ENCODE results near the gene OGFR. TPM values are rescaled to one million over a fixed set of nuclear protein-coding genes. Genes with fewer than 3 reads are reported as not detected.

The OGFR gene
- total RNA-seq, 1 experiment from 2014 or later: 47.3 TPM

DNA sequence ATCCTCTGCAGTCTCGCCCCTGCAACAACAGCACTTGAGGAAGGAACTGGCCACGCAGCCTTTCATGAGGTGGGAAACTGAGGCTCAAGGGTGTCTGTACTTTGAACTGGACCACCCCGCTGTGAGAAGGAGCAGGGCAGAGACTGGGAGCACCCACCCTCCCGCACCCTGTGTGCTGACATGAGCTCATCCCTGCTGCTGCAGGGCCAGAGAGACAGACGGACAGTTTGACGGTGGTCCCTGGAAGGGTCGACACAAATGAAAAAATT is 25.3 kb upstream of the OGFR start:
- ATAC-seq: no peak
- intact Hi-C loops (cut with micrococcal nuclease; ENCODE audit: unreplicated experiment) (no loop called here), in situ Hi-C loops (cut with HindIII; ENCODE audit: low pct_unique_long_range_greater_than_20kb, low sequenced_read_pairs) (no loop called here)
- BruUV-seq (replicated peaks): no TSS peak
- Histone ChIP-seq H3K27me3 (ENCODE audit: control insufficient read depth, insufficient read depth, low read length) (no peaks in the 10 kb centered on the region), H3K9me3 (ENCODE audit: control insufficient read depth, insufficient read depth, low read depth, low read length) (no peaks in the 10 kb centered on the region), H3K27ac (ENCODE audit: low read length) (no peak overlapping the region), H3K4me3 (ENCODE audit: low read depth in 2 of 2, low read length in 2 of 2) (no peak overlapping the region), H3K4me1 (ENCODE audit: control insufficient read depth, insufficient read depth, low read length) (no peaks in the 10 kb centered on the region; the same call in 1 of the 2 replicates), H3K36me3 (ENCODE audit: control insufficient read depth, insufficient read depth, low read length) (no peaks in the 10 kb centered on the region; the same call in 1 of the 2 replicates)
- DNase-seq (ENCODE audit: low read depth, low spot score): no peak
- TF ChIP-seq, protein P1, sequence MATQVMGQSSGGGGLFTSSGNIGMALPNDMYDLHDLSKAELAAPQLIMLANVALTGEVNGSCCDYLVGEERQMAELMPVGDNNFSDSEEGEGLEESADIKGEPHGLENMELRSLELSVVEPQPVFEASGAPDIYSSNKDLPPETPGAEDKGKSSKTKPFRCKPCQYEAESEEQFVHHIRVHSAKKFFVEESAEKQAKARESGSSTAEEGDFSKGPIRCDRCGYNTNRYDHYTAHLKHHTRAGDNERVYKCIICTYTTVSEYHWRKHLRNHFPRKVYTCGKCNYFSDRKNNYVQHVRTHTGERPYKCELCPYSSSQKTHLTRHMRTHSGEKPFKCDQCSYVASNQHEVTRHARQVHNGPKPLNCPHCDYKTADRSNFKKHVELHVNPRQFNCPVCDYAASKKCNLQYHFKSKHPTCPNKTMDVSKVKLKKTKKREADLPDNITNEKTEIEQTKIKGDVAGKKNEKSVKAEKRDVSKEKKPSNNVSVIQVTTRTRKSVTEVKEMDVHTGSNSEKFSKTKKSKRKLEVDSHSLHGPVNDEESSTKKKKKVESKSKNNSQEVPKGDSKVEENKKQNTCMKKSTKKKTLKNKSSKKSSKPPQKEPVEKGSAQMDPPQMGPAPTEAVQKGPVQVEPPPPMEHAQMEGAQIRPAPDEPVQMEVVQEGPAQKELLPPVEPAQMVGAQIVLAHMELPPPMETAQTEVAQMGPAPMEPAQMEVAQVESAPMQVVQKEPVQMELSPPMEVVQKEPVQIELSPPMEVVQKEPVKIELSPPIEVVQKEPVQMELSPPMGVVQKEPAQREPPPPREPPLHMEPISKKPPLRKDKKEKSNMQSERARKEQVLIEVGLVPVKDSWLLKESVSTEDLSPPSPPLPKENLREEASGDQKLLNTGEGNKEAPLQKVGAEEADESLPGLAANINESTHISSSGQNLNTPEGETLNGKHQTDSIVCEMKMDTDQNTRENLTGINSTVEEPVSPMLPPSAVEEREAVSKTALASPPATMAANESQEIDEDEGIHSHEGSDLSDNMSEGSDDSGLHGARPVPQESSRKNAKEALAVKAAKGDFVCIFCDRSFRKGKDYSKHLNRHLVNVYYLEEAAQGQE (IDR thresholded peaks at IDR 0.05; ENCODE audit: insufficient read depth in 1 of 2, low read depth in 2 of 2, low read length in 1 of 2): no peak
- TF ChIP-seq, protein P2, sequence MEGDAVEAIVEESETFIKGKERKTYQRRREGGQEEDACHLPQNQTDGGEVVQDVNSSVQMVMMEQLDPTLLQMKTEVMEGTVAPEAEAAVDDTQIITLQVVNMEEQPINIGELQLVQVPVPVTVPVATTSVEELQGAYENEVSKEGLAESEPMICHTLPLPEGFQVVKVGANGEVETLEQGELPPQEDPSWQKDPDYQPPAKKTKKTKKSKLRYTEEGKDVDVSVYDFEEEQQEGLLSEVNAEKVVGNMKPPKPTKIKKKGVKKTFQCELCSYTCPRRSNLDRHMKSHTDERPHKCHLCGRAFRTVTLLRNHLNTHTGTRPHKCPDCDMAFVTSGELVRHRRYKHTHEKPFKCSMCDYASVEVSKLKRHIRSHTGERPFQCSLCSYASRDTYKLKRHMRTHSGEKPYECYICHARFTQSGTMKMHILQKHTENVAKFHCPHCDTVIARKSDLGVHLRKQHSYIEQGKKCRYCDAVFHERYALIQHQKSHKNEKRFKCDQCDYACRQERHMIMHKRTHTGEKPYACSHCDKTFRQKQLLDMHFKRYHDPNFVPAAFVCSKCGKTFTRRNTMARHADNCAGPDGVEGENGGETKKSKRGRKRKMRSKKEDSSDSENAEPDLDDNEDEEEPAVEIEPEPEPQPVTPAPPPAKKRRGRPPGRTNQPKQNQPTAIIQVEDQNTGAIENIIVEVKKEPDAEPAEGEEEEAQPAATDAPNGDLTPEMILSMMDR (IDR thresholded peaks at IDR 0.05): no peak
- TF ChIP-seq TCF7L2 (IDR thresholded peaks at IDR 0.05; ENCODE audit: low read depth, low read length): no peak
- POLR2A ChIA-PET: interaction anchor here (0.6 kb wide), 1 partner anchor 9 kb away, joined by 6 read pairs; no protein-coding TSS in a partner anchor
- CTCF ChIA-PET: interaction anchor here (0.7 kb wide), 1 partner anchor 71 kb away, joined by 10 read pairs; the partner anchor contains the start of gene NTSR1

DNA sequence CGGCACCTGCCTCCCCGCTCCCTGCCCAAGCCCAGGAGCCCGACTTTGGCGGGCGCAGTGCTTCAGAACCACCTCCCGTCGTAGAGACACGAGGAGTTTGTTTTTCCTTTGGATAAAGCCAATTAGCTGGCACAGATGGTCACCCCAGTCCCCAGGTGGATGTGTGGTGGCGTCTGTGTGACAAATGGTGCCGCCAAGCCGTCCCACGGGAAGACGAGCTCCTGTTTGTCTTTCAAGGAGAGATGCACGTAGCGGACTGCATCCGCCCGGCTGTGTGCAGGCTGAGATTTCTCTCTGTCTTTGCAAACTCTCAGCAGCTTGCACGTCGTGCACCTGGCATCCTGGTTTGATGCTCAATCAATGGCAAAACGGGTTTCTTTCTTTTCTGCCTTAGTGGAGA is 24.4 kb upstream of the OGFR start:
- Histone ChIP-seq H3K27ac (ENCODE audit: low read length) (no peak overlapping the region), H3K27me3 (ENCODE audit: control insufficient read depth, insufficient read depth, low read length) (no peaks in the 10 kb centered on the region), H3K4me3 (ENCODE audit: low read depth in 2 of 2, low read length in 2 of 2) (no peak overlapping the region), H3K9me3 (ENCODE audit: control insufficient read depth, insufficient read depth, low read depth, low read length) (no peaks in the 10 kb centered on the region), H3K4me1 (ENCODE audit: control insufficient read depth, insufficient read depth, low read length) (no peaks in the 10 kb centered on the region; the same call in 1 of the 2 replicates), H3K36me3 (ENCODE audit: control insufficient read depth, insufficient read depth, low read length) (no peaks in the 10 kb centered on the region; the same call in 1 of the 2 replicates)
- DNase-seq (ENCODE audit: low read depth, low spot score) (no peak), ATAC-seq (no peak)
- in situ Hi-C loops (cut with HindIII; ENCODE audit: low pct_unique_long_range_greater_than_20kb, low sequenced_read_pairs) (no loop called here), intact Hi-C loops (cut with micrococcal nuclease; ENCODE audit: unreplicated experiment) (no loop called here)
- BruUV-seq (replicated peaks): no TSS peak
- TF ChIP-seq POLR2AphosphoS5 (IDR thresholded peaks at IDR 0.05; ENCODE audit: low read depth, low read length): no peak
- TF ChIP-seq, protein P2 (IDR thresholded peaks at IDR 0.05): no peak
- no peak for TF ChIP-seq SIN3A (IDR thresholded peaks at IDR 0.05; ENCODE audit: borderline replicate concordance, insufficient read depth, low read depth, low read length)
- TF ChIP-seq, protein P1 (IDR thresholded peaks at IDR 0.05; ENCODE audit: insufficient read depth in 1 of 2, low read depth in 2 of 2, low read length in 1 of 2): no peak
- TF ChIP-seq TCF7L2 (IDR thresholded peaks at IDR 0.05; ENCODE audit: low read depth, low read length): no peak
- ChIA-PET CTCF (interaction anchor here (0.7 kb wide), 1 partner anchor 9 kb away, joined by 11 read pairs; no protein-coding TSS in a partner anchor), POLR2A (interaction anchor here (0.6 kb wide), 1 partner anchor 36 kb away, joined by 8 read pairs; no protein-coding TSS in a partner anchor)
